CD4-positive, CD25-positive, alpha-beta regulatory T cell (primary cell): Measurements from ENCODE around the gene GDPD4. TPM values are rescaled to one million over a fixed set of nuclear protein-coding genes. Genes with fewer than 3 reads are reported as not detected.
A peak's percentile ranks its signal among the peaks of the same experiment; 100 is the strongest.

Experiments used
- ATAC-seq, 2 donors: fragments of 150-1000 bp; cut with Tn5 transposase; one replicate each; pipeline ENCODE4 v1.10.0; 2021; ENCODE audit warnings: low read depth in 2 of 2, moderate number of reproducible peaks in 2 of 2, moderate library complexity in 1 of 2
- DNase-seq, 3 donors: peaks; one replicate each; pipeline versions ENCODE4 v3.0.0 to v3.0.0-alpha.2; 2012 to 2022; ENCODE audit warnings: mixed read lengths in 1 of 3
- H3K27ac ChIP-seq: one replicate; pipeline ENCODE4 v1.7.0; 2013; ENCODE audit warnings: mild to moderate bottlenecking, low read length; ENCODE audit not compliant: insufficient read depth, poor library complexity, severe bottlenecking
- H3K27me3 ChIP-seq: one replicate; pipeline ENCODE4 v1.7.0; 2013; ENCODE audit warnings: low read length; ENCODE audit not compliant: control insufficient read depth, insufficient read depth
- H3K36me3 ChIP-seq: one replicate; pipeline ENCODE4 v1.7.0; 2013; ENCODE audit warnings: mild to moderate bottlenecking, low read length, moderate library complexity; ENCODE audit not compliant: control insufficient read depth, insufficient read depth
- H3K4me1 ChIP-seq: 2 replicates; pipeline ENCODE4 v1.7.0; 2013; ENCODE audit warnings: mild to moderate bottlenecking, low read length; ENCODE audit not compliant: insufficient read depth, control insufficient read depth, poor library complexity, severe bottlenecking
- H3K4me3 ChIP-seq: one replicate; pipeline ENCODE4 v1.7.0; 2013; ENCODE audit warnings: low read depth, mild to moderate bottlenecking, low read length, moderate library complexity
- H3K9me3 ChIP-seq, 2 experiments: 1 replicate in 1 of 2; 2 replicates in 1 of 2; pipeline ENCODE4 v1.7.0; 2013; ENCODE audit warnings: low read length in 2 of 2, mild to moderate bottlenecking in 1 of 2, moderate library complexity in 1 of 2; ENCODE audit not compliant: control insufficient read depth in 2 of 2
- H3K27ac Mint-ChIP-seq, 3 donors: one replicate each; pipeline ENCODE4 v1.8.0; 2020 to 2022; ENCODE audit warnings: mild to moderate bottlenecking in 3 of 3, mixed read lengths in 3 of 3, moderate library complexity in 2 of 3
- H3K27me3 Mint-ChIP-seq: one replicate; pipeline ENCODE4 v1.8.0; 2022; ENCODE audit warnings: mild to moderate bottlenecking, mixed read lengths
- H3K36me3 Mint-ChIP-seq: one replicate; pipeline ENCODE4 v1.8.0; 2020; ENCODE audit warnings: mixed read lengths
- H3K4me1 Mint-ChIP-seq, 4 donors: one replicate each; pipeline ENCODE4 v1.8.0; 2020 to 2022; ENCODE audit warnings: mixed read lengths in 4 of 4, mild to moderate bottlenecking in 1 of 4
- H3K4me3 Mint-ChIP-seq, 4 donors: one replicate each; pipeline ENCODE4 v1.8.0; 2020 to 2022; ENCODE audit warnings: mild to moderate bottlenecking in 4 of 4, mixed read lengths in 4 of 4, moderate library complexity in 3 of 4
- H3K9me3 Mint-ChIP-seq, 7 donors: one replicate each; pipeline ENCODE4 v1.8.0; 2020 to 2022; ENCODE audit warnings: mixed read lengths in 7 of 7, mild to moderate bottlenecking in 3 of 7, moderate library complexity in 2 of 7
- polyA plus RNA-seq, 4 donors: library from polyadenylated mRNA; unstranded; fragments of 300-500 nt; fragmentation: Illumina TruSeq; gene quantifications; one replicate each; pipeline ENCODE4 v1.2.3, GENCODE V29; 2021
- total RNA-seq: library from RNA; stranded (reverse); gene quantifications from one replicate; pipeline ENCODE4 v1.2.3, GENCODE V29; 2022

The GDPD4 gene
- total and polyA plus RNA-seq, 5 donors from 2014 or later = not detected

GRCh38 chr11:77201991-77202841 is 99.3 kb downstream of the GDPD4 start:
- Histone ChIP-seq H3K36me3 (no peaks in the 10 kb centered on the region), H3K4me3 (no peak overlapping the region), H3K27ac (no peak overlapping the region), H3K4me1 (no peaks in the 10 kb centered on the region), H3K9me3 (no peaks in the 10 kb centered on the region), H3K27me3 (no peaks in the 10 kb centered on the region)
- H3K4me3 Mint-ChIP-seq = no peak overlapping the region
- H3K27me3 Mint-ChIP-seq = no peaks in the 10 kb centered on the region
- H3K9me3 Mint-ChIP-seq = no peaks in the 10 kb centered on the region
- ATAC-seq (no peak), DNase-seq (no peak)
- H3K4me1 Mint-ChIP-seq = no peaks in the 10 kb centered on the region
- no peaks in the 10 kb centered on the region for H3K36me3 Mint-ChIP-seq
- H3K27ac Mint-ChIP-seq = no peak overlapping the region

GRCh38 chr11:77201370-77201769 is 100.1 kb downstream of the GDPD4 start:
- no peaks in the 10 kb centered on the region for H3K36me3 Mint-ChIP-seq
- no peak overlapping the region for H3K4me3 Mint-ChIP-seq
- Histone ChIP-seq H3K36me3 (no peaks in the 10 kb centered on the region), H3K27ac (no peak overlapping the region), H3K4me1 (no peaks in the 10 kb centered on the region), H3K27me3 (no peaks in the 10 kb centered on the region), H3K4me3 (no peak overlapping the region), H3K9me3 (no peaks in the 10 kb centered on the region)
- ATAC-seq = no peak
- no peak for DNase-seq
- H3K27me3 Mint-ChIP-seq = no peaks in the 10 kb centered on the region
- H3K4me1 Mint-ChIP-seq = no peaks in the 10 kb centered on the region
- peak overlapping the region in 1 of 3 donors; percentile 83 for H3K27ac Mint-ChIP-seq
- no peaks in the 10 kb centered on the region for H3K9me3 Mint-ChIP-seq

- H3K27ac ChIP-seq = no peak overlapping the region
- peaks cover 3% of the 10 kb centered on the region for H3K27me3 Mint-ChIP-seq
- H3K4me1 Mint-ChIP-seq = no peaks in the 10 kb centered on the region
- peak overlapping the region in 1 of 3 donors; percentile 66 for H3K27ac Mint-ChIP-seq
- H3K36me3 ChIP-seq = no peaks in the 10 kb centered on the region
- H3K27me3 ChIP-seq = no peaks in the 10 kb centered on the region
- DNase-seq = no peak
- H3K9me3 Mint-ChIP-seq = no peaks in the 10 kb centered on the region
- ATAC-seq = no peak
- no peak overlapping the region for H3K4me3 Mint-ChIP-seq
- no peaks in the 10 kb centered on the region for H3K4me1 ChIP-seq
- H3K4me3 ChIP-seq = no peak overlapping the region
- no peaks in the 10 kb centered on the region for H3K9me3 ChIP-seq
- H3K36me3 Mint-ChIP-seq = no peaks in the 10 kb centered on the region
Observed at GRCh38 chr11:77200351-77201268, 100.9 kb downstream of the GDPD4 start.

DNA sequence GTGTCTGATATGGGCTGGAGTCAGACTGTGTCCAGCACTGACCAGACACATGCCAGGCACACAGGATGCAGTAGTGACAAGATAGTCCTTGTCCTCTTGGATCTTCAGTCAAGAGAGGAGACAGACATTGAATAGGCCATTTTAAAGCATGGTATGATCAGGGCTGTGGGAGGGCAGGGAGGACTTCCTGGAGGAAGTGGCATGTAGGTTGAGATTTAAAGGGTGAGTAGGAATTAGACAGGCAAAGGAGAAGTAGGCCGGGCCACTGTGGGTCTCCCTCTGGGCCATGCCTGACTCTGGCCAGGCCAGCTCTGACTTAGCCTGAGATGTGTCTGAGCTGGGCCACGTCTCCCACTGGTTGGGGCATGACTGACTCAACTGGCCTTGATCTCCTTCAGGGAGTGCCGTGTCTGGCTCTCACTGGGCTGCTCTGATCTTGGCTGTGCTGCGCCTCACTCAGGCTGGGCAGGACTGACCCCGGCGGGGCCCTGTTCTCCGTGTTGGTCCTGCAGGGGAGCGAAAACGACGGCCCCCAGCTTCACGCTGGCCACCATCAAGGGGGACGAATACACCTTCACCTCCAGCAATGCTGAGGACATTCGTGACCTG is 102.2 kb downstream of the GDPD4 start:
- no peaks in the 10 kb centered on the region for H3K36me3 ChIP-seq

DNA sequence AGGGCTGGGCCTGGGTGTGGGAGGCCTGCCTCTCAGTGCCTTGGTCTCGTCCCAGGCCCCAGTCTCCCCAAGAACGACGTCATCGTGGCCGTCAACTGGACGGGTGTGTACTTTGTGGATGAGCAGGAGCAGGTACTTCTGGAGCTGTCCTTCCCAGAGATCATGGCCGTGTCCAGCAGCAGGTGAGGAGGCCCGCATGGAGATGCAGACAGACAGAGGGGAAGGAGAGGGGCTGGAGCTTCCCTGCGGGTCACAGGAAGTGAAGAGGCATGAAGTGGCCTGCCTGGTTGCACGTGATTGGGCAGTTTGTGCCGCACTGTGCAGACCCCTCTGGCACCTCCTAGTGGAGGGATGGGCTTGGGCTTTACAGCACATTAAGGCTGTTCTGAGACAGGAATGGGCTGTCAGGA is 103.0 kb downstream of the GDPD4 start:
- no peak overlapping the region for H3K27ac ChIP-seq
- H3K4me1 Mint-ChIP-seq = no peaks in the 10 kb centered on the region
- no peaks in the 10 kb centered on the region for H3K36me3 Mint-ChIP-seq

More for the DNA sequence above, 102.2 kb downstream of the GDPD4 start:
- H3K4me1 Mint-ChIP-seq = no peaks in the 10 kb centered on the region
- no peaks in the 10 kb centered on the region for H3K9me3 Mint-ChIP-seq
- no peaks in the 10 kb centered on the region for H3K36me3 Mint-ChIP-seq
- Histone ChIP-seq H3K4me3 (no peak overlapping the region), H3K27me3 (no peaks in the 10 kb centered on the region), H3K4me1 (no peaks in the 10 kb centered on the region), H3K27ac (no peak overlapping the region), H3K9me3 (no peaks in the 10 kb centered on the region)
- H3K27me3 Mint-ChIP-seq = peaks cover 5% of the 10 kb centered on the region
- no peak for DNase-seq
- no peak overlapping the region for H3K27ac Mint-ChIP-seq
- no peak for ATAC-seq
- H3K4me3 Mint-ChIP-seq = no peak overlapping the region

DNA sequence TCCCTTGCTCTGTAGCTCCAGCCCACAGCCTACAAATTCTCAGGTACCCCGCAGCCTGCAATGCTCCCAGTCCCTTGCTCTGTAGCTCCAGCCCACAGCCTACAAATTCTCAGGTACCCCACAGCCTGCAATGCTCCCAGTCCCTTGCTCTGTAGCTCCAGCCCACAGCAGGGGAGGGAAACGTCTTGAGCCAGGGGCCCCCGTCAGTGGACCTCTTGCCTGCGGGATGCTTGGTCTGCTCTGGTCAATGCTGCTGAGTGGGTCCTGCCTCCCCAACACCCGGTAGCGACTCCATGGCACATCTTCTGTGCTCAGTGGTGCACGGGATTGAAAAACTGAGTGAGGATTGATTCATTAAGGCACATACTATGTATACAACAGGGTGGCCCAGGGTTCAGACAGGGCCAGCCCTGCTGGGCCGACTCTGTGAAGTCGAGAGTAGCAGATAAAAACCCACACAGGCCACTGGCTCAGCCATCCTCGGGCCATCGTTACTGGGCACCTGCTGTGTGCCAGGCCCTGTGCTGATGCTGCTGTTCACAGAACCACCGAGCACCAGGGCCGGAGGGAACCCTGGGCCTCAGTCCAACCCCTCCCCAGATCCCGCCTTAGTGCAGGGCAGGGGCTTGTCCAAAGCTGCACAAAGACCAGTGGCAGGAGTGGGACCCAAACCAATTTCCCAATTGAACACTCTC is 103.7 kb downstream of the GDPD4 start:
- Histone ChIP-seq H3K4me3 (no peak overlapping the region), H3K4me1 (no peaks in the 10 kb centered on the region), H3K9me3 (no peaks in the 10 kb centered on the region), H3K27ac (no peak overlapping the region), H3K27me3 (no peaks in the 10 kb centered on the region), H3K36me3 (no peaks in the 10 kb centered on the region)
- H3K4me1 Mint-ChIP-seq = no peaks in the 10 kb centered on the region
- H3K9me3 Mint-ChIP-seq = no peaks in the 10 kb centered on the region
- no peak for ATAC-seq
- no peaks in the 10 kb centered on the region for H3K36me3 Mint-ChIP-seq
- H3K27ac Mint-ChIP-seq = no peak overlapping the region
- no peak for DNase-seq
- no peak overlapping the region for H3K4me3 Mint-ChIP-seq
- H3K27me3 Mint-ChIP-seq = peaks cover 5% of the 10 kb centered on the region

More for the DNA sequence above, 103.0 kb downstream of the GDPD4 start:
- Mint-ChIP-seq H3K4me3 (no peak overlapping the region), H3K27me3 (peaks cover 5% of the 10 kb centered on the region), H3K9me3 (no peaks in the 10 kb centered on the region), H3K27ac (no peak overlapping the region)
- Histone ChIP-seq H3K36me3 (no peaks in the 10 kb centered on the region), H3K4me3 (no peak overlapping the region), H3K9me3 (no peaks in the 10 kb centered on the region), H3K4me1 (no peaks in the 10 kb centered on the region), H3K27me3 (no peaks in the 10 kb centered on the region)
- DNase-seq = peak in 1 of 3 donors; percentile 27
- no peak for ATAC-seq

- DNase-seq = no peak
- Histone ChIP-seq H3K9me3 (no peaks in the 10 kb centered on the region), H3K4me1 (no peaks in the 10 kb centered on the region), H3K27ac (no peak overlapping the region), H3K36me3 (no peaks in the 10 kb centered on the region), H3K27me3 (no peaks in the 10 kb centered on the region), H3K4me3 (no peak overlapping the region)
- no peak for ATAC-seq
- Mint-ChIP-seq H3K36me3 (no peaks in the 10 kb centered on the region), H3K4me1 (no peaks in the 10 kb centered on the region), H3K4me3 (no peak overlapping the region), H3K9me3 (no peaks in the 10 kb centered on the region), H3K27ac (no peak overlapping the region), H3K27me3 (peaks cover 5% of the 10 kb centered on the region)
Observed at GRCh38 chr11:77196961-77197360, 104.5 kb downstream of the GDPD4 start.
